ENCODE results near the gene DDI2.

Gene DDI2

DNA sequence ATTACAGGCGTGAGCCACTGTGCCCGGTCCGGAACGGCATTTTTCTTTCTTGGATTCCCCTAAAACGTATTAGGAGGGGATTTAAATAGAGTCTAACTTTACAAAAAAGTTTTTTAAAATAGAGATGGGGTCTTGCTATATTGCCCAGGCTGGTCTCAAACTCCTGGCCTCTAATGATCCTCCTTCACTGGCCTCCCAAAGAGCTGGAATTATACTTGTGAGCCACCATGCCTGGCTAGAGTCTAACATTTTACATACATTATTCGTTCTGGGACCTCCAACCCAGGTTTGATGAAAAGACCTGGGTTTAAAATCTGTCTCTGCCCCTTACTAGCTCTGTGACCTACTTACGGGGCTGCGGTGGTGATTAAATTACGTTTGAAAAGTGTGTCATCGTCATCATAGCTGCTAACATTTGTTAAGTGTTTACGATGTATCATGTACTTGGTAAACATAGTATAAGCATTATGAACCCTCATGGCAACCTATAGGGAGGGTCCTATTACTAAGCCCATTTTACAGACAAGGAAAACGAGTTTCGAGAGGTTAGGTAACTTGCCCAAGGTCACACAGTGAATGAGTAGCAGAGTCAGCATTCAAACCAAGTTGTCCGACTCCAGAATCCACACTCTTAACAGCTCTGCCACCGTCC, 91.4 kb downstream of the DDI2 start:
- no peak overlapping the region for H3K4me3 ChIP-seq (ENCODE audit: low read depth, low read length)
- TF ChIP-seq, protein P1, sequence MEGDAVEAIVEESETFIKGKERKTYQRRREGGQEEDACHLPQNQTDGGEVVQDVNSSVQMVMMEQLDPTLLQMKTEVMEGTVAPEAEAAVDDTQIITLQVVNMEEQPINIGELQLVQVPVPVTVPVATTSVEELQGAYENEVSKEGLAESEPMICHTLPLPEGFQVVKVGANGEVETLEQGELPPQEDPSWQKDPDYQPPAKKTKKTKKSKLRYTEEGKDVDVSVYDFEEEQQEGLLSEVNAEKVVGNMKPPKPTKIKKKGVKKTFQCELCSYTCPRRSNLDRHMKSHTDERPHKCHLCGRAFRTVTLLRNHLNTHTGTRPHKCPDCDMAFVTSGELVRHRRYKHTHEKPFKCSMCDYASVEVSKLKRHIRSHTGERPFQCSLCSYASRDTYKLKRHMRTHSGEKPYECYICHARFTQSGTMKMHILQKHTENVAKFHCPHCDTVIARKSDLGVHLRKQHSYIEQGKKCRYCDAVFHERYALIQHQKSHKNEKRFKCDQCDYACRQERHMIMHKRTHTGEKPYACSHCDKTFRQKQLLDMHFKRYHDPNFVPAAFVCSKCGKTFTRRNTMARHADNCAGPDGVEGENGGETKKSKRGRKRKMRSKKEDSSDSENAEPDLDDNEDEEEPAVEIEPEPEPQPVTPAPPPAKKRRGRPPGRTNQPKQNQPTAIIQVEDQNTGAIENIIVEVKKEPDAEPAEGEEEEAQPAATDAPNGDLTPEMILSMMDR (IDR thresholded peaks at IDR 0.05; ENCODE audit: insufficient read depth, low read depth, low read length, missing control alignments), result no peak
- DNase-seq (ENCODE audit: low read depth), result no peak

DNA sequence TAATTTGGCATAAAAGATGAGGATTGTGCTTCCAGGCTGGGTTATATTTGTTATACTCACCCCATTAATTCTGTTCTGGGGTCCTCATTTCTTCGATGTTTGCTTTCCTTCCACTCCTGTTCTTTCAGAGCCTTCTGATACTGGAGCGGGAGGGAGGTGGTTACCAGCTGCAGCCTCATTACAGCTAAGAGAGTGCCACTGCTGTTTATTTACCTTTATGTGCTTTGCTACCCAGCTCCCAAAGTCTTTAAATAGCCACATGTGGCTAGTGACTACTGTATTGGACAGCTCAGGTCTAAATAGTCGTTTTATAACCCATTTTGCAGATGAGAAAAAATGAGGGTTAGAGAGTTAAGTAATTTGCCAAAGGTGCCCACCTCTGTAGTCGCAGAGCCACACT, 92.0 kb downstream of the DDI2 start:
- no peak overlapping the region for H3K4me3 ChIP-seq (ENCODE audit: low read depth, low read length)
- TF ChIP-seq, protein P1 (IDR thresholded peaks at IDR 0.05; ENCODE audit: insufficient read depth, low read depth, low read length, missing control alignments), result no peak
- DNase-seq (ENCODE audit: low read depth), result no peak

DNA sequence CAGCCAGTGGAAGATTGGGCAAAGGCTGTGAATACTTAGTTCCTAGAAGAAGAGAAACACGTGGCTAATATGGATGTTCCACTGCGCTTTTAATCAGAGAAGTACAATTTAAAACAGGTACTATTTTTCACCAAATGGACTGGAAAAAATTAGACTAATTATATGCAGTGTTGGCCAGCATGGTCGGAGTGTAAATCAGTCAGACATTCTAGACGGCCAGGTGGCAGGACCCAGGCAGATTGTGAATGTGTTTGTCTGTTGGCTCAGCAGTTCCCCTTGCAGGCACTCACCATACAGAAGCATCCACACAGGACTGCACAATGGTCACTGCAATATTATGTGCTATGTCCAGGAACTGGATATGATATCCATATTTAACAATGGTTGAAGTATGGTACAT, 94.9 kb downstream of the DDI2 start:
- DNase-seq (ENCODE audit: low read depth), result no peak
- H3K4me3 ChIP-seq (ENCODE audit: low read depth, low read length), result no peak overlapping the region
- TF ChIP-seq, protein P1 (IDR thresholded peaks at IDR 0.05; ENCODE audit: insufficient read depth, low read depth, low read length, missing control alignments), result no peak

DNA sequence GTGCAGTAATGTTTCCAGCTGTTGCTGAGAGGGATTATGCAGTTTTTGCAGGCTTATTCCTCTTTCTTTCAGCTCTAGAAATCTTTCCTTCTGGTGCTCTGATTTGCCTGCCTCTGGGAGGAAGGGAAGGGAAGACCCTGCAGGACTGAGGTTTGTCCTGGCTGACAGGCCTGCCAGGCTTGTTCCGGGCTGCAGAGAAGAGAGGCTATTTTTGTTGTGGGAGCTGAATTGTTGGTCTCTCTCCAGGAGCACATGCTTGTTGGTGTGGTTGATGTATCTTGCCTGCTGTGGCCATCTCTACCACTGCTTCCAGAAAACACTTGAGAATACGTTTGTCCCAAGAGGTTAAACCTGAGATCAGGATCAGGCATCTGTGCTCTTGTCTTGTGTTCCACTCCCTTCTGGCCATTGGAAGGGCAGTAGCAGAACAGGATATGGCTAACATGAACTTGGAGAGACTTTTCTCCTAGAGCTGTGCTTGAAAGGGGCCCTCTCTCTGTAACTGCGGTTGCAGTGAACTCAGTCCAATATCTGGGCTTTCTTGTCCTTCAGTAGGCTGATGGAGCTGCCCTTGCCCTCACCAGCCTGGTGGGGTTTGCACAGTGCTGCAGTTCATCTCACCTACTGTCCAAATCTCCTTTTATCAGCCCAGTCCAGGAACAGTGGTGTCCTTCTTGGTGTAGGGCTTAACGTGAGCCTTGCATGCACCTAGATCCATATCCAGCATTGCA, 97.3 kb downstream of the DDI2 start:
- H3K4me3 ChIP-seq (ENCODE audit: low read depth, low read length), result no peak overlapping the region
- TF ChIP-seq, protein P1 (IDR thresholded peaks at IDR 0.05; ENCODE audit: insufficient read depth, low read depth, low read length, missing control alignments), result no peak
- no peak for DNase-seq (ENCODE audit: low read depth)

DNA sequence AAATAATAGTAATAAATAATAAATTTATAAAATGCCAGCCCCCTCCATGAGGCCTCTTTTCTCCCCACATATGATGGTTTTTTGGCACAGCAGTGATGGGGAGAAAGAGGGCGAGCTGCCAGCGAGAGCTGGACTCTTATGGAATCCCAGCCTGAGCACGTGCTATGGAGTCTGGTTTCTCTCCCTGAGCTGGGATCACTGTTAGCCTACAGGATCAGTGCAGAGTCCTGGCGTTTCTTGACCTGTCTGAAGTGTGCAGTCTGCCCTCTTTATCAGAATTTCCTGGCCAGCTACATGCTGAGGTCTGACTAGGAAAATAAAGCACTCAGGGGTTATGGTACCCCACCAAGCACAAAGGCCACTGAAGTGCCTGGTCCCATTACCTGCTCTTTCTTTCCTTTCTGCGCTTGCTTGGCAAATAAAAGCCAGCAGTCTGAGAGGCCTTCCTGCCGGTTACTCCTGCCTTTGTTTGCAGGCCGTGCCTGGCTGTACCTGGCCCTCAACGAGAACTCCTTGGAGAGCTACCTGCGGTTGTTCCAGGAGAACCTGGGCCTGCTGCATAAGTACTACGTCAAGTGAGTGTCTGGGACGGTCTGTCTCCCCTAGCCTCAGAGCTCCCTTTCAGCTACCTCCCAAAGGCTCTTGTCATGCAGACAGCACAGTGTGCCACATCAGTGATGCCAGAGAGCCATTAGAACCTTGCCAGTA, 100.3 kb downstream of the DDI2 start:
- no peak for DNase-seq (ENCODE audit: low read depth)
- TF ChIP-seq, protein P1 (IDR thresholded peaks at IDR 0.05; ENCODE audit: insufficient read depth, low read depth, low read length, missing control alignments), result no peak
- H3K4me3 ChIP-seq (ENCODE audit: low read depth, low read length), result no peak overlapping the region

DNA sequence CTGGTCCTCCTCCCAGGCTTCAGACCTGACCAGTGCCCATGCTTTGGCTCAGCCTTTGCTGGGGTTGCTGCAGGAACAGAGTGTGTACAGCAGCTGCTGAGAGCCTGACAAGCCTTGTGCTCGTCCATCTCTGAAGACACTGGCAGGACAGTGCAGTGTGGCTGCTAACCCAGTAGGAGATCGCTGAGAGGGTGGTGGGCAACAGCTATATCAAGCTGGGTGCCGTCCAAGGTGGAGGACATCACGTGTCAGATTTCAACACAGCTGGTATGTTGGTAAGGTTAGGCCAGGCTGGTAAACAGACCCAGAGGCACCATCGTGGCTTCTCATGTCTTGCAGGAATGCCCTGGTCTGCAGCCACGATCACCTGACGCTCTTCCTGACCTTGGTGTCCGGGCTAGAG, 100.9 kb downstream of the DDI2 start:
- TF ChIP-seq, protein P1 (IDR thresholded peaks at IDR 0.05; ENCODE audit: insufficient read depth, low read depth, low read length, missing control alignments), result no peak
- DNase-seq (ENCODE audit: low read depth), result no peak

More for the DNA sequence above, 100.9 kb downstream of the DDI2 start:
- H3K4me3 ChIP-seq (ENCODE audit: low read depth, low read length), result no peak overlapping the region

Data from GM12865 (cell line).